Thyroid gland (tissue), 4 donors: ENCODE results near the gene NCKAP5.

ENCODE experiments used
- POLR2A ChIP-seq, 2 donors: fragments of 450-650 bp; IDR thresholded peaks; one replicate each; pipeline ENCODE4 v1.6.1; 2017; ENCODE audit warnings: antibody characterized with exemption in 2 of 2, mild to moderate bottlenecking in 2 of 2, moderate library complexity in 1 of 2
- TF ChIP-seq, protein P1 (sequence below), 6 experiments: fragments of 200-600 bp in 3 of 6; fragments of 450-650 bp in 3 of 6; sonication (generic) in 3 of 6; IDR thresholded peaks; one replicate each; pipeline ENCODE4 v1.5.1; 2016 to 2019; ENCODE audit warnings: antibody characterized with exemption in 6 of 6, mild to moderate bottlenecking in 2 of 6, inconsistent platforms in 1 of 6, moderate library complexity in 1 of 6

- TF ChIP-seq, protein P1, sequence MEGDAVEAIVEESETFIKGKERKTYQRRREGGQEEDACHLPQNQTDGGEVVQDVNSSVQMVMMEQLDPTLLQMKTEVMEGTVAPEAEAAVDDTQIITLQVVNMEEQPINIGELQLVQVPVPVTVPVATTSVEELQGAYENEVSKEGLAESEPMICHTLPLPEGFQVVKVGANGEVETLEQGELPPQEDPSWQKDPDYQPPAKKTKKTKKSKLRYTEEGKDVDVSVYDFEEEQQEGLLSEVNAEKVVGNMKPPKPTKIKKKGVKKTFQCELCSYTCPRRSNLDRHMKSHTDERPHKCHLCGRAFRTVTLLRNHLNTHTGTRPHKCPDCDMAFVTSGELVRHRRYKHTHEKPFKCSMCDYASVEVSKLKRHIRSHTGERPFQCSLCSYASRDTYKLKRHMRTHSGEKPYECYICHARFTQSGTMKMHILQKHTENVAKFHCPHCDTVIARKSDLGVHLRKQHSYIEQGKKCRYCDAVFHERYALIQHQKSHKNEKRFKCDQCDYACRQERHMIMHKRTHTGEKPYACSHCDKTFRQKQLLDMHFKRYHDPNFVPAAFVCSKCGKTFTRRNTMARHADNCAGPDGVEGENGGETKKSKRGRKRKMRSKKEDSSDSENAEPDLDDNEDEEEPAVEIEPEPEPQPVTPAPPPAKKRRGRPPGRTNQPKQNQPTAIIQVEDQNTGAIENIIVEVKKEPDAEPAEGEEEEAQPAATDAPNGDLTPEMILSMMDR (IDR thresholded peaks at IDR 0.05): no peak
- no peak for TF ChIP-seq POLR2A (IDR thresholded peaks at IDR 0.05)
Observed at GRCh38 chr2:133377599-133377998, 190.7 kb downstream of the NCKAP5 start.
